IMR-90 (cell line): ENCODE results near the gene TOX3. TPM values are rescaled to one million over a fixed set of nuclear protein-coding genes. Genes with fewer than 3 reads are reported as not detected.

Experiments used
- ATAC-seq: fragments of 200-7000 bp; cut with Tn5 transposase; 2 replicates; pipeline ENCODE4 v1.9.1; 2020; ENCODE audit warnings: low read depth, mild to moderate bottlenecking, moderate library complexity
- BruUV-seq: library from RNA; stranded (reverse); fragments of 400-500 nt; replicated peaks from 2 replicates; lab custom pipeline; 2021; lab: Mats Ljungman, UMichigan
- CTCF ChIA-PET: fragments of 300-600 bp; formaldehyde crosslinking; extraction: SDS; loops from one replicate; lab custom pipeline; 2021; ENCODE audit warnings: antibody characterized with exemption; lab: Yijun Ruan, JAX
- POLR2A ChIA-PET: fragments of 300-600 bp; sonication (Branson Sonifier 250); formaldehyde crosslinking; loops from one replicate; lab custom pipeline; 2022; ENCODE audit warnings: antibody characterized with exemption; ENCODE audit not compliant: unreplicated experiment; lab: Charles Lee
- DNase-seq: peaks from one replicate; pipeline ENCODE4 v3.0.0; 2013
- H2AFZ ChIP-seq: replicated peaks from 2 replicates; pipeline ENCODE3; 2013; ENCODE audit warnings: low read length, mild to moderate bottlenecking; ENCODE audit not compliant: poor library complexity
- H2AK5ac ChIP-seq: 2 replicates; pipeline ENCODE4 v1.6.1; 2013; ENCODE audit warnings: low read depth, low read length, inconsistent platforms
- H2AK9ac ChIP-seq: replicated peaks from 2 replicates; pipeline ENCODE3; 2013; ENCODE audit warnings: mild to moderate bottlenecking, low read depth, low read length, moderate library complexity; ENCODE audit not compliant: poor library complexity
- H2BK120ac ChIP-seq: 2 replicates; pipeline ENCODE4 v1.6.1; 2013; ENCODE audit warnings: low read depth, low read length, inconsistent platforms
- H2BK15ac ChIP-seq: 3 replicates; pipeline ENCODE4 v1.6.1; 2013; ENCODE audit warnings: low read depth, low read length, inconsistent platforms
- H2BK20ac ChIP-seq: 2 replicates; pipeline ENCODE4 v1.6.1; 2013; ENCODE audit warnings: low read depth, mild to moderate bottlenecking, inconsistent platforms, low read length, moderate library complexity
- H2BK5ac ChIP-seq: 2 replicates; pipeline ENCODE4 v1.6.1; 2013; ENCODE audit warnings: mild to moderate bottlenecking, low read depth, low read length, inconsistent platforms; ENCODE audit not compliant: poor library complexity, severe bottlenecking
- H3K14ac ChIP-seq: replicated peaks from 2 replicates; pipeline ENCODE4 v1.6.1; 2013; ENCODE audit warnings: low read depth, low read length, inconsistent platforms
- H3K18ac ChIP-seq: 2 replicates; pipeline ENCODE4 v1.6.1; 2013; ENCODE audit warnings: low read depth, low read length, control low read depth
- H3K23ac ChIP-seq: 2 replicates; pipeline ENCODE4 v1.6.1; 2013; ENCODE audit warnings: low read depth, low read length, inconsistent platforms
- H3K27ac ChIP-seq: 2 replicates; pipeline ENCODE4 v1.5.1; 2013; ENCODE audit warnings: mild to moderate bottlenecking, control low read depth, low read length; ENCODE audit not compliant: insufficient read depth
- H3K27me3 ChIP-seq: 2 replicates; pipeline ENCODE4 v1.6.1; 2013; ENCODE audit warnings: low read length; ENCODE audit not compliant: control insufficient read depth, insufficient read depth
- H3K36me3 ChIP-seq: 2 replicates; pipeline ENCODE4 v1.6.1; 2013; ENCODE audit warnings: low read length, mixed read lengths; ENCODE audit not compliant: control insufficient read depth, insufficient read depth
- H3K4ac ChIP-seq: 2 replicates; pipeline ENCODE4 v1.6.1; 2013; ENCODE audit warnings: low read depth, low read length, inconsistent platforms
- H3K4me1 ChIP-seq: 2 replicates; pipeline ENCODE4 v1.6.1; 2013; ENCODE audit warnings: low read length, mixed read lengths; ENCODE audit not compliant: control insufficient read depth, insufficient read depth
- H3K4me2 ChIP-seq: 2 replicates; pipeline ENCODE4 v1.6.1; 2013; ENCODE audit warnings: low read depth, mild to moderate bottlenecking, control low read depth, low read length, moderate library complexity
- H3K4me3 ChIP-seq: 2 replicates; pipeline ENCODE4 v1.5.1; 2013; ENCODE audit warnings: low read depth, mild to moderate bottlenecking, control low read depth, low read length, moderate library complexity; ENCODE audit not compliant: insufficient read depth
- H3K56ac ChIP-seq: 2 replicates; pipeline ENCODE4 v1.6.1; 2013; ENCODE audit warnings: low read length, inconsistent platforms; ENCODE audit not compliant: insufficient read depth; ENCODE audit errors: extremely low read depth
- H3K79me1 ChIP-seq, 2 experiments: 2 replicates each; pipeline ENCODE4 v1.6.1; 2013; ENCODE audit warnings: low read length in 2 of 2, inconsistent platforms in 1 of 2, low read depth in 1 of 2
- H3K9ac ChIP-seq: 2 replicates; pipeline ENCODE4 v1.6.1; 2013; ENCODE audit warnings: low read depth, low read length, control low read depth
- H3K9me1 ChIP-seq: 2 replicates; pipeline ENCODE4 v1.6.1; 2013; ENCODE audit warnings: low read length, inconsistent platforms; ENCODE audit not compliant: insufficient read depth
- H3K9me3 ChIP-seq: 2 replicates; pipeline ENCODE4 v1.6.1; 2013; ENCODE audit warnings: low read length; ENCODE audit not compliant: control insufficient read depth, insufficient read depth
- H4K20me1 ChIP-seq: 2 replicates; pipeline ENCODE4 v1.6.1; 2013; ENCODE audit warnings: low read length, inconsistent platforms; ENCODE audit not compliant: insufficient read depth
- H4K5ac ChIP-seq: 2 replicates; pipeline ENCODE4 v1.6.1; 2013; ENCODE audit warnings: mild to moderate bottlenecking, low read depth, low read length, control low read depth
- H4K8ac ChIP-seq, 2 experiments: 2 replicates each; pipeline ENCODE4 v1.6.1; 2013; ENCODE audit warnings: low read depth in 2 of 2, low read length in 2 of 2, control low read depth in 1 of 2, inconsistent platforms in 1 of 2
- H4K91ac ChIP-seq: 2 replicates; pipeline ENCODE4 v1.6.1; 2013; ENCODE audit warnings: low read depth, low read length, inconsistent platforms; ENCODE audit not compliant: insufficient read depth
- CEBPB ChIP-seq: IDR thresholded peaks from 2 replicates; pipeline ENCODE4 v1.6.1; 2012; ENCODE audit warnings: low read depth, low read length, improper control_type of control experiment
- CHD1 ChIP-seq: IDR thresholded peaks from 2 replicates; pipeline ENCODE4 v1.6.1; 2012; ENCODE audit warnings: low read depth, low read length, improper control_type of control experiment
- WGBS, 2 experiments: methylation state at CpG; one replicate each; pipeline versions ENCODE4 v1.1.5 to v1.1.7; 2013; ENCODE audit warnings: missing lambda C conversion rate in 2 of 2; ENCODE audit not compliant: insufficient read length in 1 of 2; ENCODE audit errors: extremely low coverage in 2 of 2; 5-methylcytosine and 5-hydroxymethylcytosine counted together
- dilution Hi-C: fragments of 300-500 bp; cut with HindIII; formaldehyde crosslinking; loops from one replicate; pipeline ENCODE4 v1.14.3; 2018; ENCODE audit warnings: low sequenced_read_pairs; ENCODE audit not compliant: unreplicated experiment
- in situ Hi-C: fragments of 300-500 bp; cut with MboI; formaldehyde crosslinking; loops from 3 replicates; pipeline ENCODE4 v1.14.3; 2019; ENCODE audit warnings: low sequenced_read_pairs, inconsistent platforms, mixed read lengths
- intact Hi-C: fragments of 100-400 bp; cut with micrococcal nuclease; formaldehyde crosslinking; loops from 2 replicates; pipeline ENCODE4 v1.10.0; 2022
- polyA plus RNA-seq, 3 experiments: library from polyadenylated mRNA; depleted of rRNA; stranded (reverse); fragments of >200 nt; gene quantifications; 2 replicates each; pipeline ENCODE4 v1.2.3, GENCODE V29; 2012; ENCODE audit warnings: low replicate concordance in 1 of 3
- total RNA-seq: library from RNA; depleted of rRNA; stranded (reverse); fragments of >200 nt; gene quantifications from 2 replicates; pipeline ENCODE4 v1.2.3, GENCODE V29; 2012

Gene TOX3
- total and polyA plus RNA-seq, 2 of the 4 experiments (the other 2 are of a cell fraction) = not detected

GRCh38 chr16:52572656-52573055 lies 25.7 kb upstream of the TOX3 start:
- POLR2A ChIA-PET = no interaction called here
- no peaks in the 10 kb centered on the region for H3K27me3 ChIP-seq
- TF ChIP-seq CHD1 (no peak), CEBPB (no peak)

More at GRCh38 chr16:52572656-52573055, 25.7 kb upstream of the TOX3 start:
- dilution Hi-C loops = no loop called here
- H3K9ac ChIP-seq = no peak overlapping the region
- no peaks in the 10 kb centered on the region for H3K4me1 ChIP-seq
- H3K23ac ChIP-seq = no peak overlapping the region
- no peak overlapping the region for H4K8ac ChIP-seq
- BruUV-seq = no TSS peak
- H3K9me3 ChIP-seq = peaks cover 9% of the 10 kb centered on the region; the same call in 1 of the 2 replicates
- no peaks in the 10 kb centered on the region for H3K9me1 ChIP-seq
- H3K27ac ChIP-seq = no peak overlapping the region
- H2AFZ ChIP-seq = no peak overlapping the region
- no peaks in the 10 kb centered on the region for H3K79me1 ChIP-seq
- no peak overlapping the region for H2BK5ac ChIP-seq
- H2BK20ac ChIP-seq = no peak overlapping the region
- no peak overlapping the region for H3K56ac ChIP-seq
- no peak for DNase-seq
- H3K4me2 ChIP-seq = no peak overlapping the region
- ATAC-seq = no peak
- H2AK9ac ChIP-seq = no peak overlapping the region
- no peak overlapping the region for H2AK5ac ChIP-seq
- no peak overlapping the region for H2BK120ac ChIP-seq
- H3K4me3 ChIP-seq = no peak overlapping the region
- no CpG with 5 or more reads among the region's 1 CpG for WGBS, 2 experiments
- in situ Hi-C loops = no loop called here
- H2BK15ac ChIP-seq = no peak overlapping the region
- H4K91ac ChIP-seq = no peak overlapping the region
- intact Hi-C loops = no loop called here
- H3K36me3 ChIP-seq = no peaks in the 10 kb centered on the region
- CTCF ChIA-PET = no interaction called here
- no peaks in the 10 kb centered on the region for H4K20me1 ChIP-seq
- no peak overlapping the region for H3K14ac ChIP-seq
- no peak overlapping the region for H3K4ac ChIP-seq
- no peak overlapping the region for H4K5ac ChIP-seq
- H3K18ac ChIP-seq = no peak overlapping the region
